Fibroblast of skin of right quadriceps (primary cell): ENCODE data around the gene POFUT2.

Experiments used
- DNase-seq: peaks from one replicate; pipeline ENCODE4 v3.0.0-alpha.2; 2013

The POFUT2 gene

GRCh38 chr21:45244799-45245340 lies 42.8 kb downstream of the POFUT2 start:
- no peak for DNase-seq

GRCh38 chr21:45243603-45244002 lies 44.1 kb downstream of the POFUT2 start:
- no peak for DNase-seq

DNA sequence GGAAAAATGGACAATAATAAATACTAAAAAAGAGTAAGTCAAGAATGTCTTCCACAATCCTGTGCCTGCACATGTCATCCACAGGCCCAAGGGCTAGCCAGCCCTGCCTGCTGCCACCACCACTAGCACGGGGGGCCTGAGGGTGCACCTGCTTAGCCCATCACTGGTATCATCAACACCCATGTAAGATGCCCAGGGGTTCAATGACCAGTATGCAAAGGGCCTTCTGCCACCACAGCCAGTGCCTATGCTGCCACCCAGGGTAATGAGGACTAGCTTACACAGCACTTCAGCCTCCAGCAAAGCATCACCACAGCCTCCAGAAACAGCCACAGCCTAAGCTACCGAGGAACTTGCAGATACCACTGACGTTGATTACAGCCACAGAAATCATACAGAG lies 46.3 kb downstream of the POFUT2 start:
- no peak for DNase-seq

DNA sequence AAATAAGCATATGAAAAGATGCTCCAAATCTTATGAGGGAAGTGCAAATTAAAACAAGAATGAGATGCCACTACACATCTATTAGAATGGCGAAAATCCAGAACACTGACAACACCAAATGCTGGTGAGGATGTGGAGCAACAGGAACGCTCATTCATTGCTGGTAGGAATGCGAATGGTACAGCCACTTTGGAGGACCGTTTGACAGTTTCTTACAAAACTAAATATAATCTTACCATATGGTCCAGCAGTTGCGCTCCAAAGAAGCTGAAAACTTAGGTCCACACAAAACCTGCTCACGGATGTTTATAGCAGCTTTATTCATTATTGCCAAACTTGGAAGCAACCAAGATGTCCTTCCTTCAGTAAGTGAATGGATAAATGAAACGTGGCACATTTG lies 50.3 kb downstream of the POFUT2 start:
- DNase-seq = no peak

DNA sequence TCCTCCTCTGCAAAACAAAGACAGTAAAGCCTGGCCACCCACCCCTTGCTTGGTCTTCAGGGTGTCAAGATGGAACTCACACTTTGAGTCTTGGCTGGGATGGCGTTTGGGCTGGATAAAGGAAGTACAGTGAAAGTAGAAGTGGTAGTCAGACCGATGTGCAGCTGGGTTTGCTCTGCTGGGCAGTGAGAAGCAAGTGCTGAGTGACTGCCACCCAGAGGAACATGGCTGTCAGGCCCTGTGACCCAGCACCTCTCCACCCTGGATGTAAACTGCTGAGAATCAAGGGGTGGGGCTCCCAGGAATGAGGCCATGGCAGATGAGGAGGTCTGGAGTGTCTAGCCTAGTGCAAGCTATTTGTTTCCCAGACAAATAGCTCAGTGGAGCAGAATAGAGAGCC lies 51.2 kb downstream of the POFUT2 start:
- no peak for DNase-seq

DNA sequence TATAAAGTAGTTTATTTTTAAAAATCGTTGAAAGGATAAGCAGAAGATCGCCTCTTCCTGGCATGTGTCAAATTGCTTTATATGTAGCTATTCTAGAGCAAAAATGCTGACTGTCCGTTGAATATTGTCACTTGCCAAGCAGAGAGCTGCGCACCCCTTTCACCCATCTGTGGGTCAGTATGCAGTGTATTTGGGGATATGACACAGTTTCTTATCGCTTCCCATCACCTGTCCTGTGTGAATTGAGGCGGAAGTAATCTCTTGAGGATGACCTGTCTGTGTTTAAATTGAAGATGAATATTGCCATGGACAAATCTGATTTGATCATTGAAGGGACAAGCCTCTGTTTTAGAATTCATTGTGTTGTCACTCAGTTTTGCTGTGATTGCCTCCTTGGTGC lies 52.2 kb downstream of the POFUT2 start:
- DNase-seq = no peak

DNA sequence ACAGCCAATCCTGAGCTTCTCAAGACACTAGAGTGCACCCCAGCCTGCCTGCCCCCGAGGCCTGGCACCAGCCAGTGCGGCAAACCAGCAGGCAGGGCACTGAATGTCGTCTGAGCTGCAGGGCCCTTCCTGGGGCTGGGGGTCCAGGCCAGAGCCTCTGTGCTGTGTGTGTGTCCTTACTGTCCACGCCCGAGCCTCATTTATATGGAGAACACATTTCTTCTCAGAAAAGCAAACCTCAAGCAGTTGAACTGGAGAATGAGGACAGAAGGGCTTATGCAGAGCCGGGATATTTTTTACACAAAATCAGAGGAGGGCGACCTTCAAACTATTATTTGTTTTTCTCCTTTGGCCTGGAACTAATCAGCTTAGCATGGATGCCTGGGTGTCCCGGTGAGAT lies 52.7 kb downstream of the POFUT2 start:
- DNase-seq = no peak

DNA sequence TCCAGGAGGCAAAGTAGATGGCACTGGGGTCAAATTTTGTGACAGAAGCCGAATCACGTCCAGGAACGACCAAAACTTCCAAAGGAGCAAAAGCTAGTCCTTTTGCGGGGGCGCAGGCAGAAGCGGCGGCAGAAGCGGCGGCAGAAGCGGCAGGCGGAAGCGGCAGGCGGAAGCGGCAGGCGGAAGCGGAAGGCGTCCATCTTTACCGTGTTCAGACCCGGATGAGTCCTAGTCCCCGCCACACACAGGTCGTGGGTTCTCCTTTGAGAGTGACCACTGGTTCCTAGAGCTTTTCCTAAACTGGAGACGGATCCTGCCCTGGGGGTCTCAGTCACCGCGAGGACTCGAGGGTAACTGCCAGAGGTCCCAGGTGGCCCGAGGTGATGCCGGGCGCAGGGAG lies 53.6 kb downstream of the POFUT2 start:
- DNase-seq = no peak

DNA sequence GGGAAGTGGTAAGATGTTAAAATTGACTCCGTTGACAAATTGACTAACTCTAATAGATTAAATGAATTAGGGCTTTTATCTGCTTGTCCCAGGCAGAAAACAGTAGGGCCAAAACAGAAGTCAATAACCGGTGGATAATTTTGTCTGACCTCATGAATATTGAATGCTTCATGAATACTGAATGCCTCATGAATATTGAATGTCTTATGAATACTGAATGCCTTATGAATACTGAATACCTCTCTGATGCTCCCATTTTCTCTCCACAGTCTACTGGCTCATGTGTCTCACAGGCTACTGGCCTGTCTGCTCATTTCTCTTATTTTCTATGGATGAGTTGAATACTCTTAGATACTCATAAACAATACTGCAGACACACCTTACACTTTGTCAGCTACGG lies 56.0 kb downstream of the POFUT2 start:
- no peak for DNase-seq

DNA sequence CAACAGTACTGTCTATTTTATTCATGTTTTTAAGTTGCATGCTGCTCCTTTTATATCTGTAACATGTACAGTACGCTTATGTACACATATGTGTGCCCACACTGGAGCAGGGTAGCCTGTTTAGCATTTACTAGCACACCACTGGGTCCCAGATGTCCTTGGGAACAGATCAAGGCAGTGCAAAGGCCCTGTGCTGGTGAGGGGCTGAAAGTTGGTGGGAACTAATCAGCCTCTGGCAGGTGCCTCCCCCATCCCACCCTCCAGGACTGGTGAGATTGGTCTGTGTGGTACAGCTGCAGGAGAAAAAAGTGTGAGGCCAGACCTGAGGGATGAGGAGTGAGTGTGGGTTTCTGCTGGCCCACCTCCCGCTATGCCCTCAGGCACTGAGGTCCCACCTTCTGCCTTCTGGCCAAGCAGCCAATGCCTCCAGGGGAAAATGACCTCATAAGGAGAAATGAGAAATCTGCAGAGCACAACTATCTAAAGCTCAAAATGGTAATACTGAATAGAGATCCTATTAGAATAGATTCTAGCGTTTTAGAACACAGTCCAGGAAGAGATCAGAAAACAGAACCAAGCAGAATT lies 58.9 kb downstream of the POFUT2 start:
- DNase-seq = no peak

DNA sequence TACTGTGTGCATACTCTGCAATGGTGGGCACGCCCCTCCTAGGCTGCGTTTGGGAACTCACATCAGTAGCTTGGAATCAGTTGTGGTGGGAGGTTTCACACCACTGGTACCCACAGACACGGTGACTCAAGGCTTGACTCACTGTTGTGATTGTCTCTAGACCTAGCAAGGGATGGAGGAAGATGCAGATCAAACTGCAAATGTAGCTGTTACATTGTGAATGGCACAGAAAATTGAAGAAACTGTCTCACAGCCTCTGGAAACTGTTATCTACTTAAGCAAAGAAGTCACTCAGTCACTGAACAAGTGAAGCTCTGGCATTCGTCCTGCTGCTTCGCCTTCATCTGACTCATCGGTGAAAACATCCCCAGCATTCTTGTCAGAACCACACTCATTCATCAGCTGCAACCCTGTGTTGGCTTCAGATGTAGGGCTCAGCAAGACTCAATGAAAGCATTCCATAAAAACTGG lies 59.5 kb downstream of the POFUT2 start:
- peak; percentile 99 for DNase-seq

- DNase-seq = no peak
Observed at GRCh38 chr21:45227735-45228134, 60.0 kb downstream of the POFUT2 start.

- DNase-seq = peak; percentile 14
Observed at GRCh38 chr21:45226540-45227326, 61.0 kb downstream of the POFUT2 start.

- DNase-seq = no peak
Observed at GRCh38 chr21:45225741-45226327, 61.9 kb downstream of the POFUT2 start.

DNA sequence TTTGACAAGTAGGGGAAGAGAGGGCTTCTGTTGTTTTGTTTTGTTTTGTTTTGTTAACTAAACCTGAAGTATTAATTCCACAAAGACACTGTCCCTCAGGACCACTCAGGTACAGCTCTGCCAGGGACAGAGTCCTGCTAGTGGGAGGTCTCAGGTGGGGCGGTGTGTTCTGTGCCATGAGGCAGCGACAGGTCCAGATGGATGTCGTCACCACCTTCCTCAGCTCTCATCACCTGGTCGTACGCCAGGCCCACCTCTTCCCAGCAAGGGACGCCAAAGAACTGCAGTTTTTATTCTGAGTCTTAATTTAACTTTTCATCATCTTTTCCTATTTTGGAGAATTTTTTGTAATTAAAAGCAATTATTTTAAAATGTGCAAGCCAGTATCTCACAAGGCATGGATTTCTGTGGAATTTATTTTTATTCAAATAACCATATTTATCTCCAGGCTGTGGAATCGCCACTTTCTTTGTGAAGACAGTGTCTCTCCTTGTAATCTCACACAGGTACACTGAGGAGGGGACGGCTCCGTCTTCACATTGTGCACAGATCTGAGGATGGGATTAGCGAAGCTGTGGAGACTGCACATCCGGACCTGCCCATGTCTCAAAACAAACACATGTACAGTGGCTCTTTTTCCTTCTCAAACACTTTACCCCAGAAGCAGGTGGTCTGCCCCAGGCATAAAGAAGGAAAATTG lies 62.5 kb downstream of the POFUT2 start:
- no peak for DNase-seq

GRCh38 chr21:45224189-45224938 lies 63.3 kb downstream of the POFUT2 start:
- no peak for DNase-seq

GRCh38 chr21:45223236-45224185 lies 64.2 kb downstream of the POFUT2 start:
- DNase-seq = no peak

- DNase-seq = no peak
Observed at GRCh38 chr21:45222001-45222400, 65.7 kb downstream of the POFUT2 start.

DNA sequence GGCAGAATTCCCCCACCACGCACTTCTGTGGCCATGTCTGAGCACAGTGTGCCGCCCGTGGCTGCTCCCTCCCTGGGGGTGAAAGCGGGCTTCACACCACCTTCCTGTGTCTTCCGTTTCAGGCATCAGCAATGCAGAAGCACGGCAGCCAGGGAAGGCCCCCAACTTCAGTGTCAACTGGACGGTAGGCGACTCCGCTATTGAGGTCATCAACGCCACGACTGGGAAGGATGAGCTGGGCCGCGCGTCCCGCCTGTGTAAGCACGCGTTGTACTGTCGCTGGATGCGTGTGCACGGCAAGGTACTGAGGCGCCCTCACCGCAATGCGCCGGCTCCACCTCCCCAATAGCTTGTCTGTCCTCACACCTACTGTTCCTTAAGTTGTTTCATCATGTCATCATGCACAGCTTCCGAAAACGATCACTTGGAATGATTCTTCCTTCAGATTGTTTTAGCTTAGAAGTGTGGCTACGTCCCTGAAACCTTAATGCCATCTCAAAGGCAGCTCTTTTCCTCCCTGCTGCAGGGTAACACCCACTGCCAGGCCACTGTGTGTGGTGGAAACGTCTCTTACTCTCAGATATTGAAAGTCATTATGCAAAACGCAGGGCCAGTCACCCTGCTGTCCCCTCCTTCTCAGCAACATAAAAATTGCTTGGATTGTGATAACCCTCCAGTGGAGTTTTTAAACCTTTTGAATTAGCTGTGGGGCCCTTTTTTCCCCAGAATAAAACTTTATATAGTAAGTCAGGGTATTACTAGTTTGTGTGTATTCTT lies 66.8 kb downstream of the POFUT2 start:
- no peak for DNase-seq

DNA sequence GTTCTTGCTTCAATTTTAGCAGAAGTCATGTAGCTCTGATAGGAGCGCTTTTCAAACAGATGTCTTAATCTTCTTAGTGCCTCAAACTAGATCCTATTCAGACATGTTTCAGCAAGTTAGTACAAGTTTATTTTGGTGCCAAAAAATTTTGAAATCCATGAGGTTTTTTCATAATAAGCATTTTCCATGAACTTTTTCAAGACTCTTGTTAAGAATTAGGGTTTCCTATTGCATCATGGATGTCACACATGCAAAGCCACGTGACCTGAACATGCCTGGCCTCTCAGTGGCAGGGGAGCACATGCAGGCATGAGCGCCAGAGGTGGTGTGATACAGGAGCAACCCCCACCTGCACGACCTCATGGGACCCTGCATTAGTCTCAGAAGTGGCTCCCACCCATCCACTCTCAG lies 67.6 kb downstream of the POFUT2 start:
- peak; percentile 19 for DNase-seq

DNA sequence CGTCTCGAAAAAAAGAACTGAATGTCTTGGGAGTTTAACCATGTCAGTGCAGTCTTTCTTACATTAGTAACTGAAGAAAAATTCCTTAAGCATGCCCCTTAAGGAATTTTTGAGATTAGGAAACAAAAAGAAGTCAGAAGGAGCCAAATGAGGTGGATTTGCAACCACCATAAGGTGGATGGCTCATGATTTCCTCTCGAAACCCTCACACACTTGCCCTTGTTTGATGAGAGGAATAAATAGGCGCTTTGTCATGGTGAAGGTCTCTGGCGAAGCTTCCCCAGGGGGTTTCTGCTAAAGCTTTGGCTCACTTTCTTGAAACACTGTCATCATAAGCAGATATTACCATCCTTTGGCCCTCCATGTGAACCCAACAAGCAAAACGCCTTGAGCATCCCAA lies 68.2 kb downstream of the POFUT2 start:
- peak; percentile 14 for DNase-seq
